ENCODE results near the gene BCL2.

DNA sequence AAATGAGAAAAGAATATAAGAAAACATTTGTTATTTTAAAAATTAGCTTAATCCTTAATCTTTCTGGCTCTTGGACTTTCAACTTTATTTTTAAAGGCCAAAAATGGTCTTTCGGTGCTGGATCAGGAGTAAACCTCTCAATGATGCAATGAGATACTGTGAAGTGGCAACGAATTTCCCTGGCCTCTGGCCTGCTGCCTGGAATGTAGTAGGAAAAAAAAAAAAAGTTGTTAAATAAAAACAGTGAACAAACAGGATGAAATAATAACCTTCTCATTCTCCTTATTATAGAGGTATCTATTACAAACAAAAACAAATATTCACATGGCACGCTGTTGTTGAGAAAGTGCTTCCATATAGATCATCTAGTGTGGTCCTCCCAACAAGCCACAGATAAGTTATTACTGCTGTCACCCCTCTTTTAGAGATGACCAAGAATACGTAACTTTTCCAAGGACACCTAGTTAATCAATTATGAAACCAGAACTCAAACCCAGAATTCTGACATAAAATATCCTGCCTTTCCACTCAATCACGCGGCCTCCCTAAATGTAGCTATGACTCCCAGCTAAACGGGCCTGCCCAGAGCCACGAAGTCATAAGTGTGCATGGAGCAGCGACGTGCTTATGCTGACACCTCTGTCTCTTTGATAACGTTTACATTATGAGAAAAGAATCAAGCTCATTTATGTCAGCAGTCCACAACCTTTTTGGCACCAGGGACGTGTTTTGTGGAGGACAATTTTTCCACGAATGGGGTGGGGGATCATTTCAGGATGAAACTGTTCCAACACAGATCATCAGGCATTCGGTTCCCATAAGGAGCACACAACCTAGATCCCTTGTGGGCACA, 170.9 kb downstream of the BCL2 start:
- TF ChIP-seq, protein P1, sequence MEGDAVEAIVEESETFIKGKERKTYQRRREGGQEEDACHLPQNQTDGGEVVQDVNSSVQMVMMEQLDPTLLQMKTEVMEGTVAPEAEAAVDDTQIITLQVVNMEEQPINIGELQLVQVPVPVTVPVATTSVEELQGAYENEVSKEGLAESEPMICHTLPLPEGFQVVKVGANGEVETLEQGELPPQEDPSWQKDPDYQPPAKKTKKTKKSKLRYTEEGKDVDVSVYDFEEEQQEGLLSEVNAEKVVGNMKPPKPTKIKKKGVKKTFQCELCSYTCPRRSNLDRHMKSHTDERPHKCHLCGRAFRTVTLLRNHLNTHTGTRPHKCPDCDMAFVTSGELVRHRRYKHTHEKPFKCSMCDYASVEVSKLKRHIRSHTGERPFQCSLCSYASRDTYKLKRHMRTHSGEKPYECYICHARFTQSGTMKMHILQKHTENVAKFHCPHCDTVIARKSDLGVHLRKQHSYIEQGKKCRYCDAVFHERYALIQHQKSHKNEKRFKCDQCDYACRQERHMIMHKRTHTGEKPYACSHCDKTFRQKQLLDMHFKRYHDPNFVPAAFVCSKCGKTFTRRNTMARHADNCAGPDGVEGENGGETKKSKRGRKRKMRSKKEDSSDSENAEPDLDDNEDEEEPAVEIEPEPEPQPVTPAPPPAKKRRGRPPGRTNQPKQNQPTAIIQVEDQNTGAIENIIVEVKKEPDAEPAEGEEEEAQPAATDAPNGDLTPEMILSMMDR (IDR thresholded peaks at IDR 0.05), result no peak
- TF ChIP-seq ZFX (IDR thresholded peaks at IDR 0.05; ENCODE audit: borderline replicate concordance), result no peak
